Activated gamma-delta T cell treated with anti-CD3 and anti-CD28 coated beads, Interleukin-2, amount 50 U/mL, for 16 hours (primary cell): ENCODE results near the gene EDN1.
"Not testable (repeated sequence)": the region's sequence is repeated elsewhere in the genome, so short reads cannot be mapped to it uniquely, and the experiment has no call there.

Source experiments
- DNase-seq: peaks from one replicate; pipeline ENCODE4 v3.0.0-alpha.2; 2020; ENCODE audit warnings: low read depth

Gene EDN1

GRCh38 chr6:12294851-12295536 is 4.8 kb downstream of the EDN1 start:
- DNase-seq, result no peak

GRCh38 chr6:12295558-12296254 is 5.5 kb downstream of the EDN1 start:
- no peak for DNase-seq

GRCh38 chr6:12296255-12296573 is 6.1 kb downstream of the EDN1 start:
- no peak for DNase-seq

GRCh38 chr6:12296604-12297003 is 6.4 kb downstream of the EDN1 start:
- DNase-seq, result no peak

GRCh38 chr6:12297363-12298016 is 7.3 kb downstream of the EDN1 start:
- no peak for DNase-seq

- no peak for DNase-seq
These were observed 8.1 kb downstream of the EDN1 start for GRCh38 chr6:12298017-12298978.

GRCh38 chr6:12298995-12299394 is 8.8 kb downstream of the EDN1 start:
- DNase-seq, result no peak

- DNase-seq, result no peak
These were observed 10.9 kb downstream of the EDN1 start for GRCh38 chr6:12301018-12301417.

- DNase-seq, result no peak
These were observed 14.3 kb downstream of the EDN1 start for GRCh38 chr6:12304487-12304886.

GRCh38 chr6:12309070-12309469 is 18.9 kb downstream of the EDN1 start:
- no peak for DNase-seq

GRCh38 chr6:12311106-12311505 is 20.9 kb downstream of the EDN1 start:
- DNase-seq, result no peak

- no peak for DNase-seq
These were observed 22.6 kb downstream of the EDN1 start for GRCh38 chr6:12312736-12313135.

- no peak for DNase-seq
These were observed 23.3 kb downstream of the EDN1 start for GRCh38 chr6:12313306-12313991.

GRCh38 chr6:12313992-12314589 is 23.9 kb downstream of the EDN1 start:
- no peak for DNase-seq

GRCh38 chr6:12314751-12315150 is 24.6 kb downstream of the EDN1 start:
- no peak for DNase-seq

GRCh38 chr6:12315292-12316081 is 25.3 kb downstream of the EDN1 start:
- DNase-seq, result no peak

GRCh38 chr6:12318749-12319148 is 28.6 kb downstream of the EDN1 start:
- no peak for DNase-seq

GRCh38 chr6:12320074-12320473 is 29.9 kb downstream of the EDN1 start:
- DNase-seq, result not testable (repeated sequence)

GRCh38 chr6:12324099-12324498 is 33.9 kb downstream of the EDN1 start:
- no peak for DNase-seq

GRCh38 chr6:12324748-12325147 is 34.6 kb downstream of the EDN1 start:
- DNase-seq, result no peak
